Measurements from ENCODE around the gene AIPL1. TPM values are rescaled to one million over a fixed set of nuclear protein-coding genes. Genes with fewer than 3 reads are reported as not detected.
"Not testable (repeated sequence)": the region's sequence is repeated elsewhere in the genome, so short reads cannot be mapped to it uniquely, and the experiment has no call there.

AIPL1 gene
- total RNA-seq, result not detected
- total RNA-seq (2013), result not detected

- 92% methylated on average over 16 of the region's 16 CpGs for WGBS (ENCODE audit: insufficient coverage)
- DNase-seq, result no peak
- H3K36me3 Mint-ChIP-seq, result no peaks in the 10 kb centered on the region
- peaks cover 0 to 5% of the 10 kb centered on the region in 2 donors for H3K4me1 Mint-ChIP-seq
- intact Hi-C loops (cut with micrococcal nuclease), result no loop called here
- peaks cover 4% of the 10 kb centered on the region for H3K27me3 ChIP-seq (ENCODE audit: control insufficient read depth, insufficient read depth, low read length)
- TF ChIP-seq CTCF (IDR thresholded peaks at IDR 0.05), result no peak
- peaks cover 8% of the 10 kb centered on the region for H3K9me3 ChIP-seq (ENCODE audit: control insufficient read depth, insufficient read depth, low read length)
- no peak for ATAC-seq
- no peak within 1 kb of the TSS for H3K27ac Mint-ChIP-seq
- no peak within 1 kb of the TSS for H3K4me3 Mint-ChIP-seq
- H3K27me3 Mint-ChIP-seq (ENCODE audit: low read depth in 2 of 2), result peaks cover 19 to 26% of the 10 kb centered on the region in 2 donors
- H3K4me3 ChIP-seq (ENCODE audit: low read length), result no peak within 1 kb of the TSS
- no peak within 1 kb of the TSS for H3K27ac ChIP-seq (ENCODE audit: low read length)
- peaks cover 0 to 2% of the 10 kb centered on the region in 2 donors for H3K9me3 Mint-ChIP-seq
- no peaks in the 10 kb centered on the region for H3K36me3 ChIP-seq (ENCODE audit: control insufficient read depth, insufficient read depth, low read length)
- H3K4me1 ChIP-seq (ENCODE audit: control insufficient read depth, insufficient read depth, low read length), result no peaks in the 10 kb centered on the region
Observed at GRCh38 chr17:6435051-6435450, at the start of gene AIPL1. TSS of gene AIPL1 (minus strand) at chr17:6435121. CDS start at chr17:6435104, 17 bp downstream.

- intact Hi-C loops (cut with micrococcal nuclease), result no loop called here
- ATAC-seq (no peak), DNase-seq (no peak)
- no peaks in the 10 kb centered on the region for H3K9me3 ChIP-seq (ENCODE audit: control insufficient read depth, insufficient read depth, low read length)
- no peaks in the 10 kb centered on the region for H3K27me3 ChIP-seq (ENCODE audit: control insufficient read depth, insufficient read depth, low read length)
- no peak overlapping the region for H3K4me3 ChIP-seq (ENCODE audit: low read length)
- Mint-ChIP-seq H3K4me1 (no peaks in the 10 kb centered on the region), H3K4me3 (no peak overlapping the region), H3K27ac (no peak overlapping the region), H3K27me3 (ENCODE audit: low read depth in 2 of 2) (peaks cover 0 to 7% of the 10 kb centered on the region in 2 donors), H3K9me3 (no peaks in the 10 kb centered on the region), H3K36me3 (no peaks in the 10 kb centered on the region)
- TF ChIP-seq CTCF (IDR thresholded peaks at IDR 0.05), result no peak
- no peaks in the 10 kb centered on the region for H3K36me3 ChIP-seq (ENCODE audit: control insufficient read depth, insufficient read depth, low read length)
- no peak overlapping the region for H3K27ac ChIP-seq (ENCODE audit: low read length)
- 84% methylated on average over 16 of the region's 16 CpGs for WGBS (ENCODE audit: insufficient coverage)
- H3K4me1 ChIP-seq (ENCODE audit: control insufficient read depth, insufficient read depth, low read length), result no peaks in the 10 kb centered on the region
Observed at GRCh38 chr17:6483507-6483906, 48.6 kb upstream of the AIPL1 start.

- DNase-seq; intact Hi-C loops (cut with micrococcal nuclease); H3K27me3 Mint-ChIP-seq (ENCODE audit: low read depth in 2 of 2); H3K9me3 Mint-ChIP-seq; H3K27me3 ChIP-seq (ENCODE audit: control insufficient read depth, insufficient read depth, low read length); ATAC-seq; H3K36me3 Mint-ChIP-seq; H3K27ac ChIP-seq (ENCODE audit: low read length); H3K27ac Mint-ChIP-seq; H3K4me3 ChIP-seq (ENCODE audit: low read length); H3K4me1 ChIP-seq (ENCODE audit: control insufficient read depth, insufficient read depth, low read length); H3K9me3 ChIP-seq (ENCODE audit: control insufficient read depth, insufficient read depth, low read length); H3K36me3 ChIP-seq (ENCODE audit: control insufficient read depth, insufficient read depth, low read length); H3K4me3 Mint-ChIP-seq; H3K4me1 Mint-ChIP-seq: not testable (repeated sequence)
- 81% methylated on average over 8 of the region's 10 CpGs for WGBS (ENCODE audit: insufficient coverage)
Observed at GRCh38 chr17:6482796-6483195, 47.9 kb upstream of the AIPL1 start.

GRCh38 chr17:6482105-6482455, 47.2 kb upstream of the AIPL1 start:
- Histone ChIP-seq H3K27me3 (ENCODE audit: control insufficient read depth, insufficient read depth, low read length) (no peaks in the 10 kb centered on the region), H3K27ac (ENCODE audit: low read length) (no peak overlapping the region), H3K4me1 (ENCODE audit: control insufficient read depth, insufficient read depth, low read length) (no peaks in the 10 kb centered on the region), H3K9me3 (ENCODE audit: control insufficient read depth, insufficient read depth, low read length) (no peaks in the 10 kb centered on the region), H3K4me3 (ENCODE audit: low read length) (no peak overlapping the region), H3K36me3 (ENCODE audit: control insufficient read depth, insufficient read depth, low read length) (no peaks in the 10 kb centered on the region)
- no peak for ATAC-seq
- WGBS (ENCODE audit: insufficient coverage), result 92% methylated on average over 6 of the region's 6 CpGs
- H3K4me3 Mint-ChIP-seq, result no peak overlapping the region
- DNase-seq, result no peak
- no peaks in the 10 kb centered on the region for H3K36me3 Mint-ChIP-seq
- H3K4me1 Mint-ChIP-seq, result no peaks in the 10 kb centered on the region
- peaks cover 0 to 4% of the 10 kb centered on the region in 2 donors for H3K27me3 Mint-ChIP-seq (ENCODE audit: low read depth in 2 of 2)
- H3K27ac Mint-ChIP-seq, result no peak overlapping the region
- no peak for TF ChIP-seq CTCF (IDR thresholded peaks at IDR 0.05)
- no peaks in the 10 kb centered on the region for H3K9me3 Mint-ChIP-seq
- intact Hi-C loops (cut with micrococcal nuclease), result no loop called here

All from natural killer cell (primary cell).